ENCODE measurements around the gene POP5.

The POP5 gene

GRCh38 chr12:120588948-120589930 is 8.0 kb upstream of the POP5 start:
- no peak for DNase-seq

GRCh38 chr12:120588371-120588770 is 7.2 kb upstream of the POP5 start:
- DNase-seq = no peak

GRCh38 chr12:120586860-120587259 is 5.7 kb upstream of the POP5 start:
- DNase-seq = no peak

GRCh38 chr12:120586206-120586605 is 5.0 kb upstream of the POP5 start:
- no peak for DNase-seq

GRCh38 chr12:120584343-120585149 is 3.3 kb upstream of the POP5 start:
- DNase-seq = peak; percentile 29

GRCh38 chr12:120583478-120584030 is 2.4 kb upstream of the POP5 start:
- peak; percentile 46 for DNase-seq

GRCh38 chr12:120581998-120582397 is 796 bp upstream of the POP5 start:
- no peak for DNase-seq

- no peak for DNase-seq
Observed at GRCh38 chr12:120579179-120579578, 2.0 kb downstream of the POP5 start.

GRCh38 chr12:120574106-120574505 is 7.1 kb downstream of the POP5 start:
- DNase-seq = no peak

- DNase-seq = peak; percentile 16
Observed at GRCh38 chr12:120573560-120573959, 7.6 kb downstream of the POP5 start.

- no peak for DNase-seq
Observed at GRCh38 chr12:120571299-120571698, 9.9 kb downstream of the POP5 start.

GRCh38 chr12:120563495-120563894 is 17.7 kb downstream of the POP5 start:
- no peak for DNase-seq

GRCh38 chr12:120562906-120563305 is 18.3 kb downstream of the POP5 start:
- DNase-seq = no peak

- DNase-seq = no peak
Observed at GRCh38 chr12:120557589-120557988, 23.6 kb downstream of the POP5 start.

- DNase-seq = no peak
Observed at GRCh38 chr12:120554678-120555077, 26.5 kb downstream of the POP5 start.

GRCh38 chr12:120546050-120546386 is 35.2 kb downstream of the POP5 start:
- DNase-seq = no peak

- DNase-seq = no peak
Observed at GRCh38 chr12:120544691-120545090, 36.5 kb downstream of the POP5 start.

- no peak for DNase-seq
Observed at GRCh38 chr12:120542166-120542565, 39.0 kb downstream of the POP5 start.

GRCh38 chr12:120540445-120540844 is 40.8 kb downstream of the POP5 start:
- peak; percentile 48 for DNase-seq

- DNase-seq = no peak
Observed at GRCh38 chr12:120539303-120539702, 41.9 kb downstream of the POP5 start.

- DNase-seq = peak; percentile 37
Observed at GRCh38 chr12:120538281-120539156, 42.7 kb downstream of the POP5 start.

- DNase-seq = no peak
Observed at GRCh38 chr12:120537856-120538220, 43.4 kb downstream of the POP5 start.

Measured in MV-4-11 (cell line).